ENCODE results near the gene THADA. TPM values are rescaled to one million over a fixed set of nuclear protein-coding genes. Genes with fewer than 3 reads are reported as not detected.

THADA gene
- total RNA-seq, 4 donors from 2014 or later: 35.7 to 49.2 (median 47.4) TPM

DNA sequence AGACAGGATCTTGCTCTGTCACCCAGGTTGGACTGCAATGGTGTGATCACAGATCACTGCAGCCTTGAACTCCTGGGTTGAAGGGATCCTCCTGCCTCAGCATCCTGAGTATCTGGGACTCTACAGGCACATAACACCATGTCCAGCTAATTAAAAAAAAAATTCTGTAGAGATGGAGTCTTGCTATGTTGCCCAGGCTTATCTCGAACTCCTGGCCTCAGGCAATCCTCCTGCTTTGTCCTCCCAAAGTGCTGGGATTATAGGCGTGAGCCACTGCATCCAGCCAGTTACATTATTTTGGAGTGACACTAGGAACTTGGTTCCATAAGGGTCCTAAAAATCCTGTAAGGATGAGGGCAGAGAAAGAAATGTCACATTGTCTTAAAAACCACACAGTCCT lies 280.4 kb downstream of the THADA start:
- 97 to 100% methylated on average over 2 of the region's 2 CpGs for WGBS, 2 donors
- TF ChIP-seq EP300 (IDR thresholded peaks at IDR 0.05) (no peak), POLR2A (IDR thresholded peaks at IDR 0.05) (no peak)
- TF ChIP-seq, protein P1, sequence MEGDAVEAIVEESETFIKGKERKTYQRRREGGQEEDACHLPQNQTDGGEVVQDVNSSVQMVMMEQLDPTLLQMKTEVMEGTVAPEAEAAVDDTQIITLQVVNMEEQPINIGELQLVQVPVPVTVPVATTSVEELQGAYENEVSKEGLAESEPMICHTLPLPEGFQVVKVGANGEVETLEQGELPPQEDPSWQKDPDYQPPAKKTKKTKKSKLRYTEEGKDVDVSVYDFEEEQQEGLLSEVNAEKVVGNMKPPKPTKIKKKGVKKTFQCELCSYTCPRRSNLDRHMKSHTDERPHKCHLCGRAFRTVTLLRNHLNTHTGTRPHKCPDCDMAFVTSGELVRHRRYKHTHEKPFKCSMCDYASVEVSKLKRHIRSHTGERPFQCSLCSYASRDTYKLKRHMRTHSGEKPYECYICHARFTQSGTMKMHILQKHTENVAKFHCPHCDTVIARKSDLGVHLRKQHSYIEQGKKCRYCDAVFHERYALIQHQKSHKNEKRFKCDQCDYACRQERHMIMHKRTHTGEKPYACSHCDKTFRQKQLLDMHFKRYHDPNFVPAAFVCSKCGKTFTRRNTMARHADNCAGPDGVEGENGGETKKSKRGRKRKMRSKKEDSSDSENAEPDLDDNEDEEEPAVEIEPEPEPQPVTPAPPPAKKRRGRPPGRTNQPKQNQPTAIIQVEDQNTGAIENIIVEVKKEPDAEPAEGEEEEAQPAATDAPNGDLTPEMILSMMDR (IDR thresholded peaks at IDR 0.05): no peak
- no peak for DNase-seq (ENCODE audit: low spot score in 2 of 2)
- Histone ChIP-seq H3K4me3 (no peak overlapping the region), H3K27me3 (no peaks in the 10 kb centered on the region), H3K4me1 (peaks cover 4 to 29% (median 19%) of the 10 kb centered on the region in 4 donors), H3K9me3 (no peaks in the 10 kb centered on the region), H3K27ac (no peak overlapping the region), H3K36me3 (peaks cover 0 to 10% (median 0%) of the 10 kb centered on the region in 3 donors)

DNA sequence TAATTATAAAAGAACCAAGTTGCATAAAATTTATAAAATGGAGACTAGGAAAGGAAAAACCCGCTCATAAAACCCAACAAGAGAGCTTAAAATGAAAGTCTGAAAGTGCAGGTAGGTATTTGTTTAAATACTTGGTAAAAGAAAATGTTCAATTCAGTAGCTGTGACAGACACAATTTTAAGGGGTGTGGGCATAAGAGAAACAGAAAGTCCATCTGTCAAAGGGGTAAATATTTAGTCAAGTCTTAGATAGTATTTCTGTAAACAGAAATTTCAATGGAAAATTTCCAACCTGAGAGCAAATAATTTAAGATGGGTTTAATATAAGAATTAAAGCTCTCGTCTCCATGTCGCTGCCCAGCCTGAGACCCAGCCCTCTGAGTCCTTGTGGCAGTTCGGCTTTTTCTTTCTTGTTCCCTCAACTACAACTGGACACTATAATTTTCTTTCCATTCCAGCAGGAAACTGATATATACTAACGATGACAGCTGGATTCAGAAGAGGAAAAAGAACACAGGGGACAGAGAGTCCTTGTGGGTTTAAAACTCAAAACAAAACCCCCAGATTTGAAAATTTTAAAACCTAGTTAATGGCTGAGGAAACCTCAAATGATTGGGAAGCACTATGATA lies 281.4 kb downstream of the THADA start:
- peak overlapping the region in 1 of 4 donors; percentile 72 for H3K27ac ChIP-seq
- no peaks in the 10 kb centered on the region for H3K27me3 ChIP-seq
- TF ChIP-seq EP300 (IDR thresholded peaks at IDR 0.05) (no peak), POLR2A (IDR thresholded peaks at IDR 0.05) (no peak)
- TF ChIP-seq, protein P1 (IDR thresholded peaks at IDR 0.05): no peak
- no peaks in the 10 kb centered on the region for H3K9me3 ChIP-seq
- H3K36me3 ChIP-seq: no peaks in the 10 kb centered on the region
- H3K4me1 ChIP-seq: peaks cover 4 to 29% (median 19%) of the 10 kb centered on the region in 4 donors
- H3K4me3 ChIP-seq: no peak overlapping the region
- DNase-seq (ENCODE audit: low spot score in 2 of 2): no peak
- 81 to 83% methylated on average over 5 of the region's 5 CpGs for WGBS, 2 donors

DNA sequence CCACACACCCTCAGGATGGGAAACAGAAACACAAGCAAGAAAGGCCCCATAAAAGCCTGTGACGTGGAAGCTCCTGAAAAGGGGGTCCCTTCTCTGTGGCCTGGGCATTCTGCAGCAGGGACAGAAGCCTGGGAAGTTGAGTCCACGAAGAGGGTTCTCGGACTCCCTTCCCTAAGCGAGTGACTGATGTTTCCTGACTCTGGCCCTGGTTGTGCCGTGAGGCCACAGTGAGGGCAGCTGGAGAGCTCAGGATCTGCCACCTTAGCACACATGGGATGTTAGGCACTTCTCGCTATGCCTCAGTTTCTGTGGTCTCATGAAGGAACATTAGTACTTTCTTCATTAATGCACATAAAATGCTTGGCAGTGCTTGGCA lies 282.2 kb downstream of the THADA start:
- Histone ChIP-seq H3K27ac (peak overlapping the region; percentile 21 to 80 (median 47)), H3K27me3 (no peaks in the 10 kb centered on the region), H3K36me3 (no peaks in the 10 kb centered on the region), H3K4me3 (no peak overlapping the region), H3K4me1 (peaks cover 4 to 29% (median 19%) of the 10 kb centered on the region in 4 donors), H3K9me3 (no peaks in the 10 kb centered on the region)
- no peak for TF ChIP-seq EP300 (IDR thresholded peaks at IDR 0.05)
- no peak for TF ChIP-seq POLR2A (IDR thresholded peaks at IDR 0.05)
- TF ChIP-seq, protein P1 (IDR thresholded peaks at IDR 0.05): no peak
- WGBS, 2 donors: 83 to 85% methylated on average over 6 of the region's 6 CpGs
- no peak for DNase-seq (ENCODE audit: low spot score in 2 of 2)

DNA sequence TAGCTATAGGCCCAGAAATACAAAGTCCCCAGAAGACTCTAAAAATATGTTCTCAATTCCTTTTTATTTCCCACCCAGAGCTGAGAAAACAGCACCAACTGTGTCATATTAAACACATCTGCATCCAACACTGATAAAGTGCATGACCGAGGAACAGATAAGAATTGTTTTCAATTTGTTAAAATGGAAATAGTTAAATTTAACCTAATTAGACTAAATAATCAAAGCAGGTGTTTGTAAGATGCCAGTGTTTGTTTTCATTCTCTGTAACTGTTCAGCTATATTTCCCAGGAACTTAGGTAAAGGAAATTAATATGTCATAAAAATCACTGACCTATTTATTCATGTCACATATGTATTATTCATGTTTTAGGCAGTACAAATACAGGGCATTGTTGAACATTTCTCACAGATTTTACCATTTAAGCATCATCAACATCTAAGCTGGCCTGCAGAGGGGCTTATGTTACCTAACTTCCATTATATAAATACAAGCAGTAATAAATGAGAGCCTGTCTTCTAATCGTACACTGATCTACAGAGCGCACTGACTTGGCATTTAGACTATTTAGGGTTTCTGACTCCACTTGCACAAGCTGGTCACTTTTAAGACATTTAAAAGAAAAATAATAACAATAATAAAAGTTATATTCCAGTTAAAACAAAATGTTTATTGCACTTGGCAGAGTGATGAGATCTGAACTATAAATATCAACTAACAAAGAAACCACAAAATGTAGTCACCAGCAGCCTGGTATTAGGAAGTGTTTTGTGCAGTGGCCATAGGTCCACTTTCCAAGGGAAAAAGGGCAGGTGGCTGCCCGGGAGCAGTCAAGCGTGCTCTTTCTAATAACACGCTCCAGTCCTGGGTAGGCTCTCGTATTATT lies 282.8 kb downstream of the THADA start:
- Histone ChIP-seq H3K4me1 (peaks cover 4 to 29% (median 19%) of the 10 kb centered on the region in 4 donors), H3K36me3 (no peaks in the 10 kb centered on the region), H3K4me3 (no peak overlapping the region), H3K27ac (peak overlapping the region; percentile 21 to 80 (median 47)), H3K27me3 (no peaks in the 10 kb centered on the region), H3K9me3 (no peaks in the 10 kb centered on the region)
- peak in 1 of 2 donors; percentile 56 for TF ChIP-seq EP300 (IDR thresholded peaks at IDR 0.05)
- TF ChIP-seq, protein P1 (IDR thresholded peaks at IDR 0.05): no peak
- 34 to 36% methylated on average over 7 of the region's 7 CpGs for WGBS, 2 donors
- no peak for DNase-seq (ENCODE audit: low spot score in 2 of 2)

DNA sequence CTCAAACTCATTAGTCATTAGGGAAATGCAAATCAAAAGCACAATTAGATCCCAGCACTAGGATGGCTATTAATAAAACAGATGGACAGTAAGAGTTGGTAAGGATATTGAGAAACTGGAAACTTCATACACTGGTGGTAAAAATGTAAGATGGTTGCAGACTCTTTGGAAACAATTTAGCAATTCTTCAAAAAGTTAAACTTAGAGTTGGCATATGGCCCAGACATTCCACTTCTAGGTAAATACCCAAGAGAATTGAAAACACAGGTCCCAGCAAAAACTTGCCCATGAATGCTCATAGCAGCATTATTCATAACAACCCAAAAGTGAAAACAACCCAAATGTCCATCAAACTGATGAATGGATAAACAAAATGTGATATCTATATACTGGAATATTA lies 284.6 kb downstream of the THADA start:
- no peak overlapping the region for H3K4me3 ChIP-seq
- H3K27me3 ChIP-seq: no peaks in the 10 kb centered on the region
- H3K9me3 ChIP-seq: no peaks in the 10 kb centered on the region
- peak overlapping the region in 1 of 4 donors; percentile 72 for H3K27ac ChIP-seq
- no peak for DNase-seq (ENCODE audit: low spot score in 2 of 2)
- H3K36me3 ChIP-seq: no peaks in the 10 kb centered on the region
- TF ChIP-seq EP300 (IDR thresholded peaks at IDR 0.05): no peak
- TF ChIP-seq, protein P1 (IDR thresholded peaks at IDR 0.05): no peak
- no peak for TF ChIP-seq POLR2A (IDR thresholded peaks at IDR 0.05)
- H3K4me1 ChIP-seq: peaks cover 4 to 38% (median 25%) of the 10 kb centered on the region in 4 donors
